GM23338 (cell line): ENCODE measurements around the gene MYDGF.

Experiments used
- EZH2 ChIP-seq: fragments of 200-600 bp; sonication (generic); IDR thresholded peaks from one replicate; pipeline ENCODE4 v1.8.0; 2017; ENCODE audit warnings: antibody characterized with exemption, mild to moderate bottlenecking, low read depth; ENCODE audit not compliant: unreplicated experiment
- EZH2phosphoT487 ChIP-seq: fragments of 200-600 bp; sonication (generic); IDR thresholded peaks from one replicate; pipeline ENCODE4 v1.8.1; 2018; ENCODE audit warnings: antibody characterized with exemption; ENCODE audit not compliant: unreplicated experiment
- TF ChIP-seq, protein P1 (sequence below), 2 experiments: fragments of 200-600 bp in 1 of 2; sonication (generic) in 1 of 2; conservative IDR thresholded peaks; 2 replicates each; pipeline versions ENCODE4 v1.5.1 to v1.6.1; 2016 to 2017; ENCODE audit warnings: antibody characterized with exemption in 2 of 2, low read depth in 2 of 2, mild to moderate bottlenecking in 2 of 2, moderate library complexity in 1 of 2
- TF ChIP-seq, protein P2 (sequence below): IDR thresholded peaks from one replicate; pipeline ENCODE4 v1.6.1; 2018; ENCODE audit warnings: antibody characterized with exemption; ENCODE audit not compliant: unreplicated experiment

DNA sequence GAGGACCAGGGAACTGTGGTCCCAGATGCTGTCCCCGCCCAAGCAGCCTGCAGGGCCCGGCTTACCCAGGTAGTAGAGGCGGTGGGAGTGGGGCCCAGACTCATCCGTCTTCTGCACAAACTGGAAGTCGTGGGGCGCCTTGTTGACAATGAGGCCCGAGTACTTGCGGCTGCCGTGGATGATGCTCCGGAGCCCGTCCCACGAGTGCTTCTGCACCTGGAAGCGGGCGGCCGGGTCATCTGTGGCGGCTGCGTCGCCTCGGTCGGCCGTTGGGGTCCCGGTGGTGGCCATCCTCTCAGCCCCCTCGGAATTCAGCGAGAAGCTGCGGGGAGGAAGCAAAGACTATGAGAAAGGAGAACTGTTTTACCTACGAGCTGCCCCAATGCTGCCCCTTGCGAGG lies 43.9 kb upstream of the MYDGF start:
- TF ChIP-seq, protein P1, sequence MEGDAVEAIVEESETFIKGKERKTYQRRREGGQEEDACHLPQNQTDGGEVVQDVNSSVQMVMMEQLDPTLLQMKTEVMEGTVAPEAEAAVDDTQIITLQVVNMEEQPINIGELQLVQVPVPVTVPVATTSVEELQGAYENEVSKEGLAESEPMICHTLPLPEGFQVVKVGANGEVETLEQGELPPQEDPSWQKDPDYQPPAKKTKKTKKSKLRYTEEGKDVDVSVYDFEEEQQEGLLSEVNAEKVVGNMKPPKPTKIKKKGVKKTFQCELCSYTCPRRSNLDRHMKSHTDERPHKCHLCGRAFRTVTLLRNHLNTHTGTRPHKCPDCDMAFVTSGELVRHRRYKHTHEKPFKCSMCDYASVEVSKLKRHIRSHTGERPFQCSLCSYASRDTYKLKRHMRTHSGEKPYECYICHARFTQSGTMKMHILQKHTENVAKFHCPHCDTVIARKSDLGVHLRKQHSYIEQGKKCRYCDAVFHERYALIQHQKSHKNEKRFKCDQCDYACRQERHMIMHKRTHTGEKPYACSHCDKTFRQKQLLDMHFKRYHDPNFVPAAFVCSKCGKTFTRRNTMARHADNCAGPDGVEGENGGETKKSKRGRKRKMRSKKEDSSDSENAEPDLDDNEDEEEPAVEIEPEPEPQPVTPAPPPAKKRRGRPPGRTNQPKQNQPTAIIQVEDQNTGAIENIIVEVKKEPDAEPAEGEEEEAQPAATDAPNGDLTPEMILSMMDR (conservative IDR thresholded peaks at IDR 0.05; ENCODE audit: low read depth in 2 of 2): no peak
- TF ChIP-seq EZH2phosphoT487: no peak
- TF ChIP-seq, protein P2, sequence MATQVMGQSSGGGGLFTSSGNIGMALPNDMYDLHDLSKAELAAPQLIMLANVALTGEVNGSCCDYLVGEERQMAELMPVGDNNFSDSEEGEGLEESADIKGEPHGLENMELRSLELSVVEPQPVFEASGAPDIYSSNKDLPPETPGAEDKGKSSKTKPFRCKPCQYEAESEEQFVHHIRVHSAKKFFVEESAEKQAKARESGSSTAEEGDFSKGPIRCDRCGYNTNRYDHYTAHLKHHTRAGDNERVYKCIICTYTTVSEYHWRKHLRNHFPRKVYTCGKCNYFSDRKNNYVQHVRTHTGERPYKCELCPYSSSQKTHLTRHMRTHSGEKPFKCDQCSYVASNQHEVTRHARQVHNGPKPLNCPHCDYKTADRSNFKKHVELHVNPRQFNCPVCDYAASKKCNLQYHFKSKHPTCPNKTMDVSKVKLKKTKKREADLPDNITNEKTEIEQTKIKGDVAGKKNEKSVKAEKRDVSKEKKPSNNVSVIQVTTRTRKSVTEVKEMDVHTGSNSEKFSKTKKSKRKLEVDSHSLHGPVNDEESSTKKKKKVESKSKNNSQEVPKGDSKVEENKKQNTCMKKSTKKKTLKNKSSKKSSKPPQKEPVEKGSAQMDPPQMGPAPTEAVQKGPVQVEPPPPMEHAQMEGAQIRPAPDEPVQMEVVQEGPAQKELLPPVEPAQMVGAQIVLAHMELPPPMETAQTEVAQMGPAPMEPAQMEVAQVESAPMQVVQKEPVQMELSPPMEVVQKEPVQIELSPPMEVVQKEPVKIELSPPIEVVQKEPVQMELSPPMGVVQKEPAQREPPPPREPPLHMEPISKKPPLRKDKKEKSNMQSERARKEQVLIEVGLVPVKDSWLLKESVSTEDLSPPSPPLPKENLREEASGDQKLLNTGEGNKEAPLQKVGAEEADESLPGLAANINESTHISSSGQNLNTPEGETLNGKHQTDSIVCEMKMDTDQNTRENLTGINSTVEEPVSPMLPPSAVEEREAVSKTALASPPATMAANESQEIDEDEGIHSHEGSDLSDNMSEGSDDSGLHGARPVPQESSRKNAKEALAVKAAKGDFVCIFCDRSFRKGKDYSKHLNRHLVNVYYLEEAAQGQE: no peak
- TF ChIP-seq EZH2: no peak
